ENCODE measurements around the gene GSE1.

GSE1 gene

DNA sequence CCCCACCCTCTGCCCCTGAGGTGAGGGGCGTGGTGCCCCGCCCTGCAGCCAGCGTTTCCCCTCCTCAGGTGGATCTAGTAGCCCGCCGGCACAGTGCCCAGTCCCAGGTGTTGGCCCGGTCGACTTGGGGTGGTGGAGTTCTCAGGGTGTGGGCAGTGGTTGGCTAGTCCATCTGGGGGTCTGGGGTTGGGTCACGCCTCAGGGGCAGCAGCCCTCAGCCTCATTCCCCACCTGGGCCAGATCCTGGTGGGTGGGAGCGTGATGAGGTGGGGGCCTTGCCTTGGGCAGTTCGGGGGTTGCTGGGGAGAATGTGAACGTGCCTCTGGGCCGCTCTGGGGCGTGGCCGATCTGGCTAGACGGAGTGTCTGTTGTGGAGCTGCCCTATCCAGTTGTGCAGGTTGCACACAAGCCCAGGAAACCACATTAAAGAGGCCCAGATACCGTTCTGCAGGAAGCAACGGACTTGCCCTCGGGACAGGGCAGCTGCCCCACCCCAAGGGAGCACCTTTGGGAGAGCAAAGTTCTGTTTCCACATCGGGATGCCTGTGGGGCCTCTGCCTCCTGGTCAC, 32.0 kb downstream of the GSE1 start:
- DNase-seq (ENCODE audit: low read depth in 1 of 2, low spot score in 1 of 2), result no peak

DNA sequence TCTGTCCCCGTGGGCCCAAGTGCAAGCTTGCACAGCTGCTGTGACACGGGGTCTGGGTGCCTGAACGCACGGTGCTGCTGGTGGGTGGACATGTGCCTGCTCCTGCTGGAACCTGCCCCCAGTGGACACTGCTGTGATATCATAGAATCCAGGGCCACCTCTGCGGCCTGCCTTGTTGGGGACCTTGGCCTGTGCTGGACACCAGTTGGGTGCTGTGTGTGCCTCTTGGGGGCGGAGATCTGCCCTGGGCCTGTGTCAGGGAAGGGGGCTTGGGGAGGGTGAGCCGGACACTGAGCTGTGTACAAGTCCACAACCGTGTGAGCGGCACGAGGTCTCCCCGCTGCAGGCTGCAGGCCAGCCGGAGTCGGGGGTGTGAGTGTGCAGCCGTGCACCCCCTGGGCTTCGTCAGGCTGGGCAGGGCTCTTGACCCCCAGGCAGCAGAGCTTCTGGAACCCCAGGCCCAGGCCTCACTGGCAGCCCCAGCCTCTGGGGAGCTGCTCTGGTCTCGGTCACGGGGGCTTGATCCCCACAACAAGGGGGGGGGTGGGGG, 33.3 kb downstream of the GSE1 start:
- no peak for DNase-seq (ENCODE audit: low read depth in 1 of 2, low spot score in 1 of 2)

DNA sequence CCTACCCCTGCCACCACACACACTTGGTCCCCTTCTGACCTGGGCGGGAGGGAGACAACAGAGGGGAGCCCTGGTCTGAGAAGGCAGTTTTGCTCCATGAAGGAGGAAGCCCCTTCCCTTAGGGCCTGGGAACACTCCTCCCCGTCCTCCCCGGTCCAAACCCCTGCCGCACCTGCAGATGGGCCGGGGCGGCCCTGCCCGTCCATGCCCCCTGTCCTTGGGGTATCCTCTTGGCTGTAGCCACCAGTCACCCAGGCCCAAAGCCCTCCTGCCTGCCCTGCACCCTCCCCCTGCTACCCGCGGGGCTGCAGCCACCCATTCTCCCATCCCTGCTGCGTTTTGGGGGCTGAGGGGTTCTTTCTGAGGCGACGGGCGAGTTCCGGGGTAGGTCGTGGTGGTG, 33.9 kb downstream of the GSE1 start:
- no peak for DNase-seq (ENCODE audit: low read depth in 1 of 2, low spot score in 1 of 2)

DNA sequence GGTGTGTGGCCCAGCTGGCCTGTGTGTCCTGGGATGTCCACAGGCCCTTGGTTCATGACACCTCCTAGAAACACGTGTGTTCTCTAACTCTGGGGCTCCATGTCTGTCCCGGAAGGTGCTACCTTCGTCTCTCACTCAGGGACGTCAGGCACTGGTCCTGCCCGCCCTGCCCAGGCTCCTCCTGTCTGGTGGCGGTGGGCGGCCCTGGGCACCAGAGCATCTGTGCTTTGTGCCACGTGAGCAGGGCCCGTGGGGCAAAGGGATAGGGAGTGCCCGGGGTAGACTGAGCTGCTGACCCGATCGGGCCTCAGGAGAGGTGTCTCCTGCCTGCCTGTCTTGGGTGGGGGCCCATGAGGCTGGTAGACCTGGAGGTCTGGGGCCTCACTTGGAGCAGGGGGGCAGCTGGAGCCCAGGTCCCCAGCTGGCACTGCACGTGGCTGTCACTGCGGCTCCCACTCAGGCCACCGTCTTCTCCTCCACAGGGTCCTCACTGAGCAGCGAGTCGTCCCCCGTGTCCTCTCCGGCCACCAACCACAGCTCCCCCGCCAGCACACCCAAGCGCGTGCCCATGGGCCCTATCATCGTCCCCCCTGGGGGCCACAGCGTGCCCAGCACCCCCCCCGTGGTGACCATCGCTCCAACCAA, 35.1 kb downstream of the GSE1 start:
- no peak for DNase-seq (ENCODE audit: low read depth in 1 of 2, low spot score in 1 of 2)

DNA sequence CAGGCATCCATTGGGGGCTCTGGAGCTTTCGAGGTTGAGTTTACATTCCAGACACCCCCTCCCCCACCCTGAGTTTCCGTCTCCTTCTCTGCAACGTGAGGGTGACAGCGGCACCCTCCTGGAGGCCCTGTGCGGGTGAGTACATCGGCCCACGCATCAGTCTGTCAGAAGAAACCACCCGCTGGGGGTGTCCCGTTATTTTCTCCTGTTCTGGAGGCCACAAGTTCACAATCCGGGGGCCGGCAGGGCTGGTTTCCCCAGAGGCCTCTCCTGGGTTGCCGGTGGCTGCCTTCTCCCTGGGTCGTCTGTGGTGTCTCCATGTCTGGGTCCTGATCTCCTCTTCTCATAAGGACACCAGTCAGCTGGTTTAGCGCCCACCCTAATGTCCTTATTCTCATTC, 35.7 kb downstream of the GSE1 start:
- no peak for DNase-seq (ENCODE audit: low read depth in 1 of 2, low spot score in 1 of 2)

DNA sequence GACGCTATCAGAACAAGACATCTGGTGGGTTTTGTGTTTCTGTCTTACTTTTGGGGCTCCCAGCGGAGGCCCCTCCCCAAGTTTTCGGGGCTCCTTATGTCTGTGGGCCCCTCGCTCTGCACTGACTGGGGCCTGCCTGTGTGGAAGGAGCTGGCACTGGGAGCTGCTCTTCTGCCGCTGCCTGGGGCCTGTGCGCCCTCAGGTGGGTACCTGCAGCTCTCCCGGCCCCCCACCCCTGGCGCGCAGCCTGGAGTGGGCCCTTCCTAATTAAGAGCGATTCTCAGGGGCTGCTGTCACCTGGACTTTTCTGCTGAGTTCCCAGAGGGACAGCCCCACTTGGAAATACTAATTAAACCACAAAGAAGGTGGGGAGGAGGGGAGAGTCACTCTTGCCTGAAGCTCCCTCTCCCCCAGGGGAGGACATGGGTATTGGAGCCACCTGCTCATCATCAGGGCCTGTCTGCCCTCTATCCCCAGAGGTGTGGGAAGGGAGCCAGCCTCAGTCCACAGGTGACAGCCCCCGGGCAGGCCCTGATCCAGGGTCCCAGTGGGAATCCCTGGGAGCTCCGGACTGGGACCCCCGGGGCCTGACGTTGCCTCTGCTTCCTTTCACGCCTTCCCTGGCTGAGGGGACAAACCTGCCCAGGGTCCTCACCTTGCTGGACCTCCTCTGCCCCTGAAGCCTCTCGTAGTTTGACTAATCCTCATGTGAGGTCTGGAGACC, 36.5 kb downstream of the GSE1 start:
- no peak for DNase-seq (ENCODE audit: low read depth in 1 of 2, low spot score in 1 of 2)

DNA sequence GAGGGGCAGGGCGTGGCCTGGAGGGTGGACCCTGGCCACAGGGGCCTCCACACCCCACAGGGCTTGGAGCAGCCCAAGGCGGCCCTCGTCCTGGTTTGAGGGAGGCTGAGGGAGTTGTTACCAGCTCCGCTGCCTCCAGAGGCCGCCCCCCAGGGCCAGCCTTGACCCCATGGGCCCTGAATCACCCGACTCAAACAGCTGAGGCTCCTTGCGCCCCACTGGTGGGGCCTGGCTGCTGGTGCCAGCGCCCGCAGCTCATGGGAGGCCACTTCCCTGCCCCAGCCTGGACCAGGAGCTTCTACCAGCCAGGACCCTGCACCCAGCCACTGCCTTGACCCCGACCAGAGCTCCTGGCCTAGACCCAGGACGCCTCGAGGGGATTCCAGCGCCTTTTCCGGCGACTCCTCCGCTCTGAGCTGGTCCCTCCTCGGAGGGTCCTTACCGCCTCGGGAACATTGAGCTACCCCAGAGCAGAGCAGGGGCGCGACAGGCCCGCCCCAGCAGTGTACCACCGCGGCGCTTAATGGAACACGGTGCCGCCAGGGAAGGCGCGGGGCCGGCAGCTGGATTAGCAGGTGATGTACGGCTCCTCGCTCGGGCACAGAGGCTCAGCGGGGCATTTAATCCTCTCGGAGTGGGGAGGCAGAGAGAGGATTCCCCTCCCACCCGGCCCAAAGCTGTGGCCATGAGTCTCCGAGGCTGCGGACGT, 37.2 kb downstream of the GSE1 start:
- no peak for DNase-seq (ENCODE audit: low read depth in 1 of 2, low spot score in 1 of 2)

DNA sequence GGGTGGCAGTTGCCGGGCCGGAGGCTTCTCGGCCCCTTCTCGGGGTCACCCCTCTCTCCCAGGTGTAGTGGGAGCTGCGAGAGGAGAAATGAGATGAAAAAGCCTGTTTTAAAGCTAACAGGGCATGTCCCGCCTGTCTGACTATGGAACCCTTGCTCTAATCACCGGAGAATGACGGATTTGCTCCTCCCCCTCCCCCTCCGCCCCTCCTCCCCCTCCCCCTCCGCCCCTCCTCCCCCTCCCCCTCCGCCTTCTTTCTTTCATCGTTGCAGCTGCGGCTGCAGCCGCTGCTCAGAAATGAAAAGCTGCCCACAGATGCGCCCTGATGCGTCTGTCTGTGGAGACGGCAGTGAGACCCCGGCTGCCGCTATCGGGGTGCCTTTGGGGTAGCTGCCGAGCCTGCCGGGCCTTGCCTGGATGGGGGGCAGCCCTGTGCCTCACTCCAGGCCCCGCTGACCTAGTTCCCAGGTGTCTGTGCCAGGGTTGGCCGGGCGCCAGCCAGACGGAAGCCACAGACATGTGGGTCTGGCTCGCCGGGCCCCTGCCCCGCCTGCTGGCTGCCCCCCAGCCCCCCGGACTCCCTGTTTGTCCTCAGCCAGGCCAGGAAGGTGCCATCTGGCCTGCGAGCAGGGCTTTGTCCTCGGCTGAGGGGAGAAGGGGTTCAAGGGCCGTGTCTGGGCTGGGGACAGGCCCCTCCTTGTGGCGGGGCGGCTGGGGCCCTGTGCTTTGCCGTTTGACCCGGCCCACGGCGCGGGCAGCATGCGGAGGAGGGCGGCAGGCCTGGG, 37.9 kb downstream of the GSE1 start:
- no peak for DNase-seq (ENCODE audit: low read depth in 1 of 2, low spot score in 1 of 2)

DNA sequence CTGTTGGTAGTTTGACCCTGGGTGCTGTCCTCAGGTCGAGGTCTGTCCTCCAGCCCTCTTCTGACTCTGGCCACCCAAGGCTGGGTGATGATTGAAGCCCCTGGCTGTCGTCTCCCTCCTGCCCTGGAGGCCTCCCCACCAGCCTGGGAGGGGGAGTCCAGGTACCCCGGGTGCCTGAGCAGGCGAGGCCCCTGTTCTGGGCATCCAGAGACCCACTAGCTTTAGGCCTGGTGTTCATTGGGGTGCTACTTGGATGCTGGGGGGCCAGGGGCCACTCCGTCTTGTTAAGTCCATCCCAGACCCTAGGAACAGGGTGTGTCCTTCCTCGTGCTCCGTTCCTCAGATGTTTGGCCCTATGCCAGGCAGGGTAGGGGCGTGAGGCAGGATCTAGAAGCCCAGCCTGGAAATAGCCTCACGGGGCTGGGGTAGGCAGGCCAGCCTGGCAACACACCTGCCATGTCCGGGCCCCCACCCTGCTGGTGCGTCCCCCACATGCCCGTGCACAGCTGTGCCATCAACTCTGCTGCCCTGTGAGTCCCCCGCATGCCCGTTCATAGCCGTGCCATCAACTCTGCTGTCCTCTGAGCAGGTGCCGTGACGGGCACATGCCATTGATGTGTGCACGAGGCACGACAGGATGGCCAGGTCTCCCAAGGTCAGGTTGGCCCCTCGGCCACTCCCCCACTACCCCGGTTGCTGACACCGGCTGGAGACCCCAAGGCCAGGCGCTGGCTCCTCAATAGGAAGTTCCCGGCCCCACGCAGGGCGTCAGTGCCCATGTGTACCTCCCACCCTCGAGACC, 38.7 kb downstream of the GSE1 start:
- no peak for DNase-seq (ENCODE audit: low read depth in 1 of 2, low spot score in 1 of 2)

DNA sequence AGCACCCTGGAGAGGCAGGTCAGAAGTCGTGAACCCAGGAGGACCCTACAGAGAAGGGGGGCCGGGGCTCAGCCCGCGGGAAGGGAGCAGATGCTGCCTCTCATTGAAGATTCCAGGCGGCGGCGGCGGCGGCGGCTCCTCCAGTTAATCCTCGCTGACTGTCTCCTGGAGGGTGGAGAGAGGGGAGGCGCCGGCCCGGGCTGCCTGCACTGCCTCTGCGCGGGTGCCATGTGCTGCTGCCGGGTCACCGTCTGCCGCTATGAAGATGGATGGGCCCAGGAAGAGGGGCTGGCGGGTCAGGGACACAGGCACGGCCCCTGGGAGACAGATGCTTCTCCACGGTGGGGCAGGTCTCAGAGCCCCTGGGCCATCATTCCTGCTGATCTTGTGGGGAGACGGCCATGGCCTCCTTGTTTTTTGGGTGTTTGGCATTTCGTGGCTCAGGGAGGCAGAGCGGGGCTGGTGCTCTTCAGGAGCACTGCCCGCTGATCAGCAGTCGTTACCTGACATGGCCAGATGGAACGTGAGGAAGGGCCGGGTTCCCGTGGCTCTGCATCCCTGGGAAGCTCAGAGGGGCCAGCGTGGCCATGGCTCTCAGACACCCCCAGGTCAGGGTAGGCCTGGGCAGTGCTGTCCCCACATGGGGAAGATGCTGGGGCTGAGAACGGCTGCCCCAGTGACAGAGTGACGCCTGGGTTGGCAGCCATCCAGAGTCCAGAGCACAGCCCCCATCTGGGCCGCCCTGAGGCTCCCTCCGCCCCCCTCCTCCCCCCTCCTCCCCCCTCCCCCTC, 39.5 kb downstream of the GSE1 start:
- no peak for DNase-seq (ENCODE audit: low read depth in 1 of 2, low spot score in 1 of 2)

DNA sequence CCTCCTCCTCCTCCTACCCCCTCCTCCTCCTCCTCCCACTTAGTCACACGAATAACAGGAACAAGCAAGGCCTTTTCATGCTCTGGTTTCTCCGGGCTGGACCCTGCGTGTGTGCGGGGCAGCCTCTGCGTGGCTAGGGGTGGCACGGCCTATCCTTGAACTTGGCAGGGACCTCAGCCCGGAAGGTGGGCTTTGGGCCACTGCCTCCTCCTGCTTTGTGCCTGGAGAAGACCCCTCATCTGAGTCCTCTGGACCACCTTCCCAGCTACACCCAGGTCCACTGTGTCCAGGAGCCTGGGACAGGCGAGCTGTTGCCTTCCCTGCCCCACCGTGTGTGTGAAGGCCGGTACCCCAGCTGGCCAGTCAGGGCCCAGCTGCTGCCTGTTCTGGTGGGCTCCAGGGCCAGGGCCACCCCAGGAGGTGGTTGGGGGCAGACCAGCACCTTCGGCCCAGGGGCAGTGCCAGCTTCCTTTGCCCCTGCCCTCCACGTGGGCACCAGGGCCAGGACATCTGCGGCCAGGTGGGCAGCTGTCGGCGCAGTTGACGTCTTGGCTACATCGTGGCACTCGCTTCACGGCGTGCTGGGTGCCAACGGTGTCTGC, 40.3 kb downstream of the GSE1 start:
- DNase-seq (ENCODE audit: low read depth in 1 of 2, low spot score in 1 of 2), result no peak

DNA sequence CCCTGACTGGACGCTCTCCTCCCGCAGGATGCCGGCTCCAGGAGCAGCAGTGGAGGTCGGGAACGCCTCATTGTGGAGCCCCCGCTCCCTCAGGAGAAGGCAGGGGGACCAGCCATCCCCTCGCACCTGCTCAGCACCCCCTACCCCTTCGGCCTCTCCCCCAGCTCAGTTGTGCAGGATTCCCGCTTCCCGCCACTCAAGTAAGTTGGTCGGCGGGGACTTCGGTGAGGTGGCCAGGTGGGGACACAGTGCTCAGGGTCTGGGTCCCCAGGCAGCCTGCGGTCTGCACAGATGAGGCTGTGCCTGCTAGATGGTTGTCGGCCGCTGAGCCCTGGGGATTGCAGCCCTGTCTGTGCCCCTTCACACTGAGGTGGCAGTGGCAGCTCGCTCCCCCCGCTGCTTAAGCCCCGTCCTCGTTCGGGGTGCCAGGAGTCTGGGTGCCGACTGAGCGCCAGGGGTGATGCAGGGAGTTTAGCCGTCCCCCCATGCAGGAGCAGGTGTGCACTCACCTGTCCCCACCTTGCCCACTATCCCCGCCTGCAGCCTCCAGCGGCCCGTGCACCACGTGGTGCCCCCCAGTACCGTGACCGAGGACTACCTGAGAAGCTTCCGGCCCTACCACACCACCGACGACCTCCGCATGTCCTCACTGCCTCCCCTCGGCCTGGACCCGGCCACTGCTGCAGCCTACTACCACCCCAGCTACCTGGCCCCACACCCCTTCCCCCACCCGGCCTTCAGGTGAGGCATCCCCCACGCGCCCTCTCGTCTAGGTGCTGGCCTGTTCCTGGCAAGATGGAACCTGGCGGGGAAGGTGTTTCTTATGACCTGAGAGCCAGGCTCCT, 41.4 kb downstream of the GSE1 start:
- DNase-seq (ENCODE audit: low read depth in 1 of 2, low spot score in 1 of 2), result no peak

DNA sequence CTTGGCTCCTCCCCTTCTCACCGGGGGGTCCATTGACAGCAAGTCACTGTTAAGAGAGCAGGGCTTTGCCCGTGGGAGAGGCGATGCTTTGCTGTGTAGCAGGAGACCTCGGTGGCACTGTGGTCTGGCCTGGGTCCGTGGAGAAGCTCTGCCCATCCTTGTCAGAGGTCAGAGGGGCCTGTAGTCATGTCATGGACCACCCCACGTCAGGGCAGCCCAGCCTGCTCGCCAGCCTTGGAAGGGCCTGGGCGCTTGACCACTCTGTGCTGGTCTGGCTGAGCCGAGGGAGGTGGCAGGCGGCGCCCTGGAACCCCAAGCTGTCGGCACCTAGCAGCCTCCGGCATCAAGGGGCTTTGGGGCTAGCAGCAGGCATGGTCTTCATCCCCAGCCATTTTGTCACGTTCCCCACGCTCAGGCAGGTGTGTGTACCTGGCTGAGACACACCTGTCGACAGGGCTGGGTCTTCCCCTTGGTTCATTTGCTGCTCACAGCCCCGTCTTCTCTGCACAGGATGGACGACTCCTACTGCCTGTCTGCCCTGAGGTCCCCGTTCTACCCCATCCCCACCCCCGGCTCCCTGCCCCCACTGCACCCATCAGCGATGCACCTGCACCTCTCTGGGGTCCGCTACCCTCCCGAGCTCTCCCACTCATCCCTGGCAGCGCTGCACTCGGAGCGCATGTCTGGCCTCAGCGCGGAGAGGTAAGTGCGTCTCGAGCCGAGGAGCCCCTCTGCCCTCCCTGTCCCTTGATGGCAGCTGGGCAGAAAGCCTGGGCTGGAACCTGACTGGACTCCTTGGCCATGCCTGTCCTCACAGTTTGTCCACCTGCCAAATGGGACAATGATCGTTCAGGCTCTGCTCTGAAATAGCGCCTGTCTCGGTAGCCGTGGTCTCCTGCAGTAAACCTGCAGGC, 42.4 kb downstream of the GSE1 start:
- no peak for DNase-seq (ENCODE audit: low read depth in 1 of 2, low spot score in 1 of 2)

DNA sequence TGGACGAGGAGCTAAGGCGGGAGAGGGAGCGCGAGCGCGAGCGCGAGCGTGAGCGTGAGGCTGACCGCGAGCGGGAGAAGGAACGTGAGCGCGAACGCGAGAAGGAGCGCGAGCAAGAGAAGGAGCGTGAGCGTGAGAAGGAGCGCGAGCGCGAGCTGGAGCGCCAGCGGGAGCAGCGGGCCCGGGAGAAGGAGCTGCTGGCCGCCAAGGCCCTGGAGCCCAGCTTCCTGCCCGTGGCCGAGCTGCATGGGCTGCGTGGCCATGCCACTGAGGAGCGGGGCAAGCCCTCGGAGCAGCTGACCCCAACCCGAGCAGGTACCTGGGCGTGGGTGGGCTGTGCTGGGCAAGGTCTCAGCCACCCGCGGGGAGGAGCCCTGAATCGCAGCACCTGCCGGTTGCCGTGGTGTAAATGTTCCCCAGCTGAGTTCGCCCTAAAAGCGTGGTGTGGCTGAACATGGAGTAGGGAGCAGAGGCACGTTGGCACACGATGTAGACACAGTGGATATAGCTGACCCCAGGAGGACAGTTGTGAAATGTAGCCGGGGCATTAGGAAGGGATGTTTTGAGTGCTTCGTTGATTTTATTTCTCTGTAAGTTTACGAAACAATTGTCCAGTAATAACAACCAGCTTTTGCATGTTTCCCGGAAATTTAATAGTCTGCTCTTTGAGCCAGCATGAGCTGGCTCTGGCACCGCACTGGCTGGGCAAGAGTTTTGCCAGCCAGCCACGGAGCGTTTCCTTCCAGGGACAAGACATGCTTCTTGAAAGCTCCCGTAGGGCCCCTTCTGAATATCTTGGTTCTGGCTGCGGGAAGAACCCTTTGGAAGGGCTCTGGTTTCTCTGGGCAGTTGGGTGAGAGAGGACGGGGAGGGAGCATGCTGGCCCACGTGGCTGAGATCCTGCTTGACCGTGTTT, 43.5 kb downstream of the GSE1 start:
- DNase-seq (ENCODE audit: low read depth in 1 of 2, low spot score in 1 of 2), result no peak

DNA sequence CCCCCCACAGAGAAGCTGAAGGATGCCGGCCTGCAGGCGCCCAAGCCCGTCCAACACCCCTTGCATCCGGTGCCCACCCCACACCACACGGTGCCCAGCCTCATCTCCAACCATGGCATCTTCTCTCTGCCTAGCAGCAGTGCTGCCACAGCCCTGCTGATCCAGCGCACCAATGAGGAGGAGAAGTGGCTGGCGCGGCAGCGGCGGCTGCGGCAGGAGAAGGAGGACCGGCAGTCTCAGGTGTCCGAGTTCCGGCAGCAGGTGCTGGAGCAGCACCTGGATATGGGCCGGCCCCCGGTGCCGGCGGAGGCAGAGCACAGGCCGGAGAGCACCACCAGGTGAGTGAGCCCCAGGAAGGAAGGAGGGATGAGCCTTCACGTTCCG, 44.1 kb downstream of the GSE1 start:
- no peak for DNase-seq (ENCODE audit: low read depth in 1 of 2, low spot score in 1 of 2)

DNA sequence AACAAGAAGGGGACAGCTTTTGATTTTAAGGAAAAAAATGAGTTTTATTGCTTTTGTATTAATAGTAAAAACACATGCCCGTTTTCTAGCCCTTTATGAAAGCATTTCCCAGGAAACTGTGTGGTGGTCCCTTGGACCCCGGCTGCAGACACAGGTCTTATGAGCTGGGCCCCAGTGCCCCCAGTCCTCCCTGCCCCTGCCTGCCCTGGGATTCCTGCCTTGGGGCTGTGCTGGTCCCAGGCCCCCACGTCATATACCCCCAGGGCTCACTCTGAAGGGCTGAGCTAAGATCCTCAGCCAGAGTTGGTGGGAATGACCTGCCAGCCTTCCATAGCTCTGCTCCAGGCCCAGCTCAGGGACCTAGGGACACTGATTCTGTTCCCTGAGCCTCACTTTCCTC, 44.9 kb downstream of the GSE1 start:
- no peak for DNase-seq (ENCODE audit: low read depth in 1 of 2, low spot score in 1 of 2)
